Thoracic aorta (tissue), 2 donors: ENCODE measurements around the gene ROS1. TPM values are rescaled to one million over a fixed set of nuclear protein-coding genes. Genes with fewer than 3 reads are reported as not detected.

ENCODE experiments used
- ATAC-seq: fragments of 150-250 bp; one replicate; pipeline ENCODE4 v1.8.0; 2017; ENCODE audit warnings: low read depth; ENCODE audit not compliant: insufficient number of reproducible peaks, low FRiP score
- DNase-seq: peaks from one replicate; pipeline ENCODE4 v3.0.0-alpha.2; 2020; ENCODE audit warnings: low spot score
- H3K27ac ChIP-seq, 2 donors: fragments of 200-600 bp; sonication (generic); 1 replicate in 1 of 2; 2 replicates in 1 of 2; pipeline ENCODE4 v1.5.1; 2016; ENCODE audit warnings: mild to moderate bottlenecking in 2 of 2, moderate library complexity in 2 of 2
- H3K27me3 ChIP-seq: fragments of 200-600 bp; sonication (generic); replicated peaks from 2 replicates; pipeline ENCODE4 v1.6.0; 2016; ENCODE audit warnings: mild to moderate bottlenecking; ENCODE audit not compliant: insufficient read depth
- H3K36me3 ChIP-seq: fragments of 200-600 bp; sonication (generic); one replicate; pipeline ENCODE4 v1.5.1; 2016
- H3K4me1 ChIP-seq, 2 donors: fragments of 200-600 bp; sonication (generic); 1 replicate in 1 of 2; 2 replicates in 1 of 2; pipeline versions ENCODE4 v1.5.1 to v1.6.0; 2016; ENCODE audit warnings: low read depth in 2 of 2, mild to moderate bottlenecking in 1 of 2; ENCODE audit not compliant: control insufficient read depth in 1 of 2
- H3K4me3 ChIP-seq: fragments of 200-600 bp; sonication (generic); 2 replicates; pipeline ENCODE4 v1.5.1; 2016; ENCODE audit warnings: mild to moderate bottlenecking
- H3K9me3 ChIP-seq: fragments of 200-600 bp; sonication (generic); 2 replicates; pipeline ENCODE4 v1.5.1; 2016
- CTCF ChIP-seq: fragments of 200-600 bp; sonication (generic); IDR thresholded peaks from one replicate; pipeline ENCODE4 v1.5.1; 2019; ENCODE audit warnings: antibody characterized with exemption
- total RNA-seq, 2 donors: library from RNA; depleted of rRNA; stranded (reverse); fragments of >200 nt; gene quantifications; one replicate each; pipeline versions ENCODE4 v1.1.0 to v1.2.3, GENCODE V29; 2016

The ROS1 gene
- total RNA-seq, 2 donors from 2014 or later: not detected

GRCh38 chr6:117266257-117267053, 159.3 kb downstream of the ROS1 start:
- no peak for DNase-seq
- Histone ChIP-seq H3K36me3 (no peaks in the 10 kb centered on the region), H3K27me3 (peaks cover 39% of the 10 kb centered on the region), H3K27ac (no peak overlapping the region), H3K4me3 (peak overlapping the region; percentile 72), H3K9me3 (no peaks in the 10 kb centered on the region), H3K4me1 (peaks cover 13 to 34% of the 10 kb centered on the region in 2 donors)
- no peak for TF ChIP-seq CTCF
- ATAC-seq: no peak

DNA sequence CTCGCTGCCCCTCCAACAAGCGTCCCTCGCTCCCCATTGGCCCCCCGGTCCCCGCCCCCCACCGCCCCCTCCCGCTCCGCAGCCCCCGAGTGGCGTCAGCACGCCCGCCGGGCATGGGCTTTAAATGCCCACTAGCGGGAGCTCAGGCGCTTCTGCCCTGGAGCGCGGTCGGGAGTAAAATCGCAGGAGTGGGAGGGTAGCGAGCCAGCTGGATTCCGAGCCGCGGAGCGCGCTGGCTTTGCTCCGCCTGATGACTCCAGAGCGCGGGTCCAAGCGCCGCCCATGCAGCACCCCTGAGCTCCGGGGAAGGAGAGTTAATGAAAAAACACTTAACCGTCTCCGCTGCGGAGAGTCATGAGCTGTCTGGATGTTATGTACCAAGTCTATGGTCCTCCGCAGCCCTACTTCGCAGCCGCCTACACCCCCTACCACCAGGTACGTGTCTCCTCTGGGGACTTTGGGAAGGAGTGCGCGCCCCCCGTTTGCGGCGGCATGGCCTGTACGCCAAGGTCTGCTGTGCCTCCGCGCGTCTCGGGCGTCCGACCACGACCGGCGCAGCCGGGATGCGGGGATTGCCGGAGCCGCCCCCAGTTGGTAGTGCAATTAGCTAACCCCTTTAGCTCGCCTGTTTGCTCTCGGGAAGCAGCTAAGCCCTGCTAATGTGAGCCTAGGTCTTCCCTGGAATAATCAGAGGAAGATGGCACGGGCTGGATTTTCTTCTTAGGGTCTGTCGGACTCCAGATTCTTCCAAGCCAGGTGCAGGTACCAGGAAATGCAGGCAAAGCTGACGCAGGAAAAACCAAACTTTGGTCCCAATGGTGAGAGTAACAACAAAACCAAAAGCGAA, 160.1 kb downstream of the ROS1 start, which contains the start of gene VGLL2:
Gene VGLL2, plus strand, starts transcription at position 149 of the 847 bp plus-strand sequence. Its CDS starts 206 bp downstream, at position 355.
- no peak for ATAC-seq
- no peak for DNase-seq
- H3K4me3 ChIP-seq: peak within 1 kb of the TSS; percentile 72
- H3K36me3 ChIP-seq: no peaks in the 10 kb centered on the region
- peaks cover 13 to 31% of the 10 kb centered on the region in 2 donors for H3K4me1 ChIP-seq
- no peak within 1 kb of the TSS for H3K27ac ChIP-seq
- no peak for TF ChIP-seq CTCF
- H3K9me3 ChIP-seq: no peaks in the 10 kb centered on the region
- peaks cover 39% of the 10 kb centered on the region for H3K27me3 ChIP-seq

- no peak overlapping the region for H3K27ac ChIP-seq
- no peaks in the 10 kb centered on the region for H3K36me3 ChIP-seq
- H3K4me1 ChIP-seq: peaks cover 9 to 23% of the 10 kb centered on the region in 2 donors
- H3K4me3 ChIP-seq: peak overlapping the region; percentile 72
- H3K27me3 ChIP-seq: peaks cover 32% of the 10 kb centered on the region
- no peaks in the 10 kb centered on the region for H3K9me3 ChIP-seq
- ATAC-seq: no peak
- no peak for TF ChIP-seq CTCF
- no peak for DNase-seq
These were observed 160.9 kb downstream of the ROS1 start for GRCh38 chr6:117264692-117265409.

GRCh38 chr6:117264369-117264691, 161.4 kb downstream of the ROS1 start:
- ATAC-seq (no peak), DNase-seq (no peak)
- peaks cover 27% of the 10 kb centered on the region for H3K27me3 ChIP-seq
- TF ChIP-seq CTCF: no peak
- peaks cover 8 to 21% of the 10 kb centered on the region in 2 donors for H3K4me1 ChIP-seq
- no peak overlapping the region for H3K27ac ChIP-seq
- no peaks in the 10 kb centered on the region for H3K36me3 ChIP-seq
- H3K9me3 ChIP-seq: no peaks in the 10 kb centered on the region
- peak overlapping the region; percentile 72 for H3K4me3 ChIP-seq
